ENCODE results near the gene ARAP1. TPM values are rescaled to one million over a fixed set of nuclear protein-coding genes. Genes with fewer than 3 reads are reported as not detected.
"Not testable (repeated sequence)": the region's sequence is repeated elsewhere in the genome, so short reads cannot be mapped to it uniquely, and the experiment has no call there.

The ARAP1 gene
- total and polyA plus RNA-seq, 7 experiments from 2014 or later: 30.4 to 317 (median 132) TPM

- peaks cover 0 to 1% (median 0%) of the 10 kb centered on the region in 11 donors for H3K9me3 Mint-ChIP-seq
- H3K4me3 ChIP-seq (ENCODE audit: low read length): no peak overlapping the region
- intact Hi-C loops (cut with micrococcal nuclease): loop anchor here (1.0 to 10.0 kb wide), 11 partner anchors 11 to 805 kb away; partner anchors contain the start of genes ARAP1 (in 2 of the 2), ANAPC15 (in 1 of the 2), ATG16L2 (in 1 of the 2) and CLPB (in 1 of the 2)
- no peaks in the 10 kb centered on the region for H3K27me3 Mint-ChIP-seq
- ChIA-PET CTCF (interaction anchor here (0.7 to 3.9 kb wide), 7 partner anchors 10 to 106 kb away, joined by 3 to 102 read pairs (median 5); no protein-coding TSS in a partner anchor), POLR2A (interaction anchor here (0.6 to 4.0 kb wide), 17 partner anchors 10 to 1325 kb away, joined by 3 to 31 read pairs (median 6); partner anchors contain the start of genes ARAP1, ATG16L2 and FCHSD2)
- peak overlapping the region; percentile 99 to 100 (median 99) for H3K27ac Mint-ChIP-seq
- no peak for DNase-seq
- no peaks in the 10 kb centered on the region for H3K9me3 ChIP-seq (ENCODE audit: control insufficient read depth in 2 of 3, low read length in 3 of 3)
- ATAC-seq: no peak
- peak overlapping the region in 9 of 10 donors; percentile 15 to 100 (median 95) for H3K4me3 Mint-ChIP-seq
- H3K27me3 ChIP-seq (ENCODE audit: control insufficient read depth in 2 of 2, insufficient read depth in 2 of 2, low read length in 2 of 2): no peaks in the 10 kb centered on the region
- H3K36me3 ChIP-seq (ENCODE audit: control insufficient read depth in 2 of 3, insufficient read depth in 3 of 3, low read length in 3 of 3): no peaks in the 10 kb centered on the region
- peak overlapping the region; percentile 99 for H3K27ac ChIP-seq (ENCODE audit: low read depth, low read length)
- H3K36me3 Mint-ChIP-seq: no peaks in the 10 kb centered on the region
- peaks cover 16 to 18% of the 10 kb centered on the region in 2 donors for H3K4me1 ChIP-seq (ENCODE audit: control insufficient read depth in 2 of 2, insufficient read depth in 2 of 2, low read length in 2 of 2)
- peaks cover 19 to 36% (median 32%) of the 10 kb centered on the region in 7 donors for H3K4me1 Mint-ChIP-seq
These were observed 40.3 kb upstream of the ARAP1 start for GRCh38 chr11:72792437-72793021.

GRCh38 chr11:72791228-72791627 lies 39.0 kb upstream of the ARAP1 start:
- H3K4me3 Mint-ChIP-seq; H3K27me3 ChIP-seq (ENCODE audit: control insufficient read depth in 2 of 2, insufficient read depth in 2 of 2, low read length in 2 of 2); POLR2A ChIA-PET; H3K9me3 Mint-ChIP-seq; H3K4me3 ChIP-seq (ENCODE audit: low read length); H3K27ac ChIP-seq (ENCODE audit: low read depth, low read length); H3K9me3 ChIP-seq (ENCODE audit: control insufficient read depth in 2 of 3, low read length in 3 of 3); H3K36me3 Mint-ChIP-seq; H3K27me3 Mint-ChIP-seq; DNase-seq; H3K36me3 ChIP-seq (ENCODE audit: control insufficient read depth in 2 of 3, insufficient read depth in 3 of 3, low read length in 3 of 3); ATAC-seq: not testable (repeated sequence)
- H3K4me1 ChIP-seq (ENCODE audit: control insufficient read depth in 2 of 2, insufficient read depth in 2 of 2, low read length in 2 of 2): peaks cover 16 to 18% of the 10 kb centered on the region in 2 donors
- CTCF ChIA-PET: interaction anchor here (1.3 kb wide), 1 partner anchor 66 kb away, joined by 3 read pairs; no protein-coding TSS in a partner anchor
- intact Hi-C loops (cut with micrococcal nuclease): loop anchor here (5.0 to 10.0 kb wide), 2 partner anchors 676 to 806 kb away; partner anchors contain the start of genes ANAPC15 (in 1 of the 2) and FAM168A (in 1 of the 2)
- H3K27ac Mint-ChIP-seq: peak overlapping the region in 3 of 9 donors; percentile 38 to 48 (median 47)
- H3K4me1 Mint-ChIP-seq: peaks cover 19 to 40% (median 32%) of the 10 kb centered on the region in 7 donors

GRCh38 chr11:72789493-72790131 lies 37.4 kb upstream of the ARAP1 start:
- ATAC-seq: no peak
- CTCF ChIA-PET: interaction anchor here (1.1 to 1.5 kb wide), 3 partner anchors 64 to 68 kb away, joined by 3 to 5 read pairs (median 3); no protein-coding TSS in a partner anchor
- no peak overlapping the region for H3K4me3 Mint-ChIP-seq
- H3K4me3 ChIP-seq (ENCODE audit: low read length): no peak overlapping the region
- H3K27ac ChIP-seq (ENCODE audit: low read depth, low read length): no peak overlapping the region
- no peaks in the 10 kb centered on the region for H3K9me3 ChIP-seq (ENCODE audit: control insufficient read depth in 2 of 3, low read length in 3 of 3)
- POLR2A ChIA-PET: no interaction called here
- H3K9me3 Mint-ChIP-seq: peaks cover 0 to 1% (median 0%) of the 10 kb centered on the region in 11 donors
- DNase-seq: no peak
- H3K27ac Mint-ChIP-seq: no peak overlapping the region
- H3K36me3 ChIP-seq (ENCODE audit: control insufficient read depth in 2 of 3, insufficient read depth in 3 of 3, low read length in 3 of 3): no peaks in the 10 kb centered on the region
- H3K27me3 ChIP-seq (ENCODE audit: control insufficient read depth in 2 of 2, insufficient read depth in 2 of 2, low read length in 2 of 2): no peaks in the 10 kb centered on the region
- H3K4me1 Mint-ChIP-seq: peaks cover 15 to 36% (median 31%) of the 10 kb centered on the region in 7 donors
- H3K4me1 ChIP-seq (ENCODE audit: control insufficient read depth in 2 of 2, insufficient read depth in 2 of 2, low read length in 2 of 2): peaks cover 16% of the 10 kb centered on the region in 2 donors
- H3K27me3 Mint-ChIP-seq: no peaks in the 10 kb centered on the region
- intact Hi-C loops (cut with micrococcal nuclease): loop anchor here (5.0 to 10.0 kb wide), 2 partner anchors 675 to 808 kb away; partner anchors contain the start of genes ANAPC15 (in 1 of the 2) and FAM168A (in 1 of the 2)
- no peaks in the 10 kb centered on the region for H3K36me3 Mint-ChIP-seq

GRCh38 chr11:72788241-72788640 lies 36.0 kb upstream of the ARAP1 start:
- intact Hi-C loops (cut with micrococcal nuclease): no loop called here
- H3K27me3 ChIP-seq (ENCODE audit: control insufficient read depth in 2 of 2, insufficient read depth in 2 of 2, low read length in 2 of 2): no peaks in the 10 kb centered on the region
- peaks cover 10 to 27% (median 18%) of the 10 kb centered on the region in 7 donors for H3K4me1 Mint-ChIP-seq
- DNase-seq: no peak
- peaks cover 0 to 1% (median 0%) of the 10 kb centered on the region in 11 donors for H3K9me3 Mint-ChIP-seq
- ChIA-PET POLR2A (interaction anchor here (0.8 kb wide), 1 partner anchor 35 kb away, joined by 3 read pairs; no protein-coding TSS in a partner anchor), CTCF (interaction anchor here (0.7 kb wide), 2 partner anchors 10 to 1139 kb away, joined by 4 to 6 read pairs; no protein-coding TSS in a partner anchor)
- peaks cover 7 to 9% of the 10 kb centered on the region in 2 donors for H3K4me1 ChIP-seq (ENCODE audit: control insufficient read depth in 2 of 2, insufficient read depth in 2 of 2, low read length in 2 of 2)
- H3K27me3 Mint-ChIP-seq: no peaks in the 10 kb centered on the region
- peak; percentile 39 for ATAC-seq
- H3K36me3 ChIP-seq (ENCODE audit: control insufficient read depth in 2 of 3, insufficient read depth in 3 of 3, low read length in 3 of 3): no peaks in the 10 kb centered on the region
- no peak overlapping the region for H3K4me3 ChIP-seq (ENCODE audit: low read length)
- no peaks in the 10 kb centered on the region for H3K36me3 Mint-ChIP-seq
- H3K9me3 ChIP-seq (ENCODE audit: control insufficient read depth in 2 of 3, low read length in 3 of 3): no peaks in the 10 kb centered on the region
- no peak overlapping the region for H3K27ac ChIP-seq (ENCODE audit: low read depth, low read length)
- no peak overlapping the region for H3K4me3 Mint-ChIP-seq
- H3K27ac Mint-ChIP-seq: peak overlapping the region in 1 of 9 donors; percentile 65

- Mint-ChIP-seq H3K9me3 (no peaks in the 10 kb centered on the region), H3K4me1 (peaks cover 9 to 26% (median 16%) of the 10 kb centered on the region in 7 donors), H3K4me3 (no peak overlapping the region), H3K36me3 (no peaks in the 10 kb centered on the region), H3K27ac (peak overlapping the region in 2 of 9 donors; percentile 33 to 46), H3K27me3 (no peaks in the 10 kb centered on the region)
- ATAC-seq: peak; percentile 62
- Histone ChIP-seq H3K27me3 (ENCODE audit: control insufficient read depth in 2 of 2, insufficient read depth in 2 of 2, low read length in 2 of 2) (no peaks in the 10 kb centered on the region), H3K9me3 (ENCODE audit: control insufficient read depth in 2 of 3, low read length in 3 of 3) (no peaks in the 10 kb centered on the region), H3K27ac (ENCODE audit: low read depth, low read length) (no peak overlapping the region), H3K36me3 (ENCODE audit: control insufficient read depth in 2 of 3, insufficient read depth in 3 of 3, low read length in 3 of 3) (no peaks in the 10 kb centered on the region), H3K4me3 (ENCODE audit: low read length) (no peak overlapping the region), H3K4me1 (ENCODE audit: control insufficient read depth in 2 of 2, insufficient read depth in 2 of 2, low read length in 2 of 2) (peaks cover 0 to 3% of the 10 kb centered on the region in 2 donors)
- POLR2A ChIA-PET: interaction anchor here (0.8 to 1.1 kb wide), 3 partner anchors 26 to 53 kb away, joined by 3 read pairs; no protein-coding TSS in a partner anchor
- CTCF ChIA-PET: interaction anchor here (0.6 to 1.2 kb wide), 2 partner anchors 15 to 56 kb away, joined by 3 to 4 read pairs; no protein-coding TSS in a partner anchor
- intact Hi-C loops (cut with micrococcal nuclease): no loop called here
- no peak for DNase-seq
These were observed 35.3 kb upstream of the ARAP1 start for GRCh38 chr11:72787216-72788104.
